C4-2B (cell line): ENCODE data around the gene KRT82.
"Not testable (repeated sequence)": the region's sequence is repeated elsewhere in the genome, so short reads cannot be mapped to it uniquely, and the experiment has no call there.

Experiments
- CTCF ChIP-seq: fragments of 450-650 bp; conservative IDR thresholded peaks from 2 replicates; pipeline ENCODE4 v1.5.1; 2017; ENCODE audit warnings: mild to moderate bottlenecking
- ZFX ChIP-seq: fragments of 450-650 bp; IDR thresholded peaks from 2 replicates; pipeline ENCODE4 v1.6.1; 2017

- not testable (repeated sequence) for TF ChIP-seq CTCF, ZFX
These were observed 41.1 kb upstream of the KRT82 start for GRCh38 chr12:52447196-52447595.
